SK-N-SH (cell line): ENCODE results near the gene CDH23. TPM values are rescaled to one million over a fixed set of nuclear protein-coding genes. Genes with fewer than 3 reads are reported as not detected.
A peak's percentile ranks its signal among the peaks of the same experiment; 100 is the strongest.

ENCODE experiments used
- CTCF ChIA-PET: fragments of 300-600, 350-600 bp; formaldehyde crosslinking; extraction: SDS; loops from one replicate; lab custom pipeline; 2021; lab: Yijun Ruan, JAX
- POLR2A ChIA-PET: fragments of 350-600 bp; sonication (Branson Sonifier 250); formaldehyde crosslinking; extraction: SDS; loops from one replicate; lab custom pipeline; 2020; ENCODE audit warnings: antibody characterized with exemption, inconsistent platforms; lab: Yijun Ruan, JAX
- DNase-seq: peaks from one replicate; pipeline ENCODE4 v3.0.0; 2012
- H2AFZ ChIP-seq: fragments of 200-600 bp; sonication (generic); 2 replicates; pipeline ENCODE4 v1.8.1; 2016; ENCODE audit warnings: antibody characterized with exemption, mild to moderate bottlenecking, low read depth
- H3F3A ChIP-seq: fragments of 200-600 bp; sonication (generic); replicated peaks from 2 replicates; pipeline ENCODE3; 2016; ENCODE audit warnings: antibody characterized with exemption, mild to moderate bottlenecking; ENCODE audit not compliant: insufficient read depth
- H3K27ac ChIP-seq, 2 experiments: fragments of 200-500 bp in 1 of 2; fragments of 200-600 bp in 1 of 2; sonication (Bioruptor generic) in 1 of 2; sonication (generic), shearing (Covaris generic) in 1 of 2; 2 replicates each; pipeline versions ENCODE4 v1.5.1 to v1.6.1; 2014 to 2016; ENCODE audit warnings: low read depth in 2 of 2, inconsistent platforms in 1 of 2, low read length in 1 of 2, mild to moderate bottlenecking in 1 of 2, mixed read lengths in 1 of 2
- H3K27me3 ChIP-seq: fragments of 200-600 bp; sonication (generic), shearing (Covaris generic); 2 replicates; pipeline ENCODE4 v1.6.1; 2016; ENCODE audit warnings: mixed run types; ENCODE audit not compliant: insufficient read depth
- H3K36me3 ChIP-seq, 2 experiments: fragments of 200-500 bp in 1 of 2; fragments of 200-600 bp in 1 of 2; sonication (Bioruptor generic) in 1 of 2; sonication (generic) in 1 of 2; replicated peaks in 1 of 2; 2 replicates each; pipeline versions ENCODE3 to v1.5.1; 2014 to 2016; ENCODE audit warnings: low read length in 1 of 2, mild to moderate bottlenecking in 1 of 2; ENCODE audit not compliant: insufficient read depth in 2 of 2, control insufficient read depth in 1 of 2
- H3K4me1 ChIP-seq, 2 experiments: fragments of 200-500 bp in 1 of 2; fragments of 200-600 bp in 1 of 2; sonication (Bioruptor generic) in 1 of 2; sonication (generic), shearing (Covaris generic) in 1 of 2; 2 replicates each; pipeline versions ENCODE4 v1.5.1 to v1.6.1; 2014 to 2016; ENCODE audit warnings: low read depth in 1 of 2, low read length in 1 of 2, mixed run types in 1 of 2; ENCODE audit not compliant: insufficient read depth in 2 of 2, control insufficient read depth in 1 of 2
- H3K4me2 ChIP-seq: fragments of 200-600 bp; sonication (generic), shearing (Covaris generic); 2 replicates; pipeline ENCODE4 v1.6.1; 2017; ENCODE audit warnings: mixed run types
- H3K4me3 ChIP-seq, 2 experiments: fragments of 200-500 bp in 1 of 2; fragments of 200-600 bp in 1 of 2; sonication (Bioruptor generic) in 1 of 2; sonication (generic), shearing (Covaris generic) in 1 of 2; 2 replicates each; pipeline versions ENCODE4 v1.5.1 to v1.8.1; 2014 to 2016; ENCODE audit warnings: low read depth in 2 of 2, inconsistent platforms in 1 of 2, low read length in 1 of 2, mild to moderate bottlenecking in 1 of 2, mixed read lengths in 1 of 2, moderate library complexity in 1 of 2
- H3K79me2 ChIP-seq: fragments of 200-600 bp; sonication (generic); 2 replicates; pipeline ENCODE4 v1.8.1; 2017; ENCODE audit warnings: mild to moderate bottlenecking; ENCODE audit not compliant: insufficient read depth
- H3K9ac ChIP-seq: fragments of 200-600 bp; sonication (generic); 2 replicates; pipeline ENCODE4 v1.6.1; 2017; ENCODE audit warnings: mixed run types
- H3K9me2 ChIP-seq: fragments of 200-600 bp; sonication (generic); 2 replicates; pipeline ENCODE4 v1.6.1; 2017; ENCODE audit warnings: mixed run types
- H3K9me3 ChIP-seq: fragments of 200-600 bp; sonication (generic); 2 replicates; pipeline ENCODE4 v1.6.1; 2017; ENCODE audit warnings: mixed run types, mild to moderate bottlenecking, moderate library complexity
- H4K20me1 ChIP-seq: fragments of 200-600 bp; sonication (generic); 2 replicates; pipeline ENCODE4 v1.6.1; 2017; ENCODE audit warnings: mild to moderate bottlenecking, mixed run types; ENCODE audit not compliant: insufficient read depth
- CHD2 ChIP-seq: fragments of 150-350 bp; IDR thresholded peaks from 2 replicates; pipeline ENCODE4 v1.6.1; 2018; ENCODE audit warnings: low read length; ENCODE audit not compliant: partially characterized antibody
- EZH2phosphoT487 ChIP-seq: fragments of 200-600 bp; sonication (generic); IDR thresholded peaks from 2 replicates; pipeline ENCODE4 v1.6.1; 2017; ENCODE audit warnings: low read depth, mixed run types, mild to moderate bottlenecking, antibody characterized with exemption, moderate library complexity, borderline replicate concordance
- FOXM1 ChIP-seq: IDR thresholded peaks from 2 replicates; pipeline ENCODE4 v1.4.0; 2012; ENCODE audit warnings: low read depth, mild to moderate bottlenecking
- MEF2A ChIP-seq: IDR thresholded peaks from 2 replicates; pipeline ENCODE4 v1.4.0; 2012; ENCODE audit warnings: low read depth, borderline replicate concordance
- MXI1 ChIP-seq: IDR thresholded peaks from 2 replicates; pipeline ENCODE4 v1.6.1; 2012; ENCODE audit warnings: mild to moderate bottlenecking, low read depth, low read length, improper control_type of control experiment
- POLR2AphosphoS5 ChIP-seq: IDR thresholded peaks from 2 replicates; pipeline ENCODE4 v1.6.1; 2012; ENCODE audit warnings: low read depth, low read length
- RAD21 ChIP-seq: IDR thresholded peaks from 2 replicates; pipeline ENCODE4 v1.6.1; 2012; ENCODE audit warnings: mild to moderate bottlenecking, low read length
- RCOR1 ChIP-seq: fragments of 150-350 bp; IDR thresholded peaks from 2 replicates; pipeline ENCODE4 v1.6.1; 2017; ENCODE audit warnings: antibody characterized with exemption, low read length
- RXRA ChIP-seq: IDR thresholded peaks from 2 replicates; pipeline ENCODE4 v1.4.0; 2012; ENCODE audit warnings: low read depth, mild to moderate bottlenecking, borderline replicate concordance
- SIN3A ChIP-seq: IDR thresholded peaks from 2 replicates; pipeline ENCODE4 v1.6.1; 2012; ENCODE audit warnings: low read depth, mild to moderate bottlenecking, low read length, moderate library complexity, borderline replicate concordance
- TEAD4 ChIP-seq: IDR thresholded peaks from 2 replicates; pipeline ENCODE4 v1.4.0; 2012; ENCODE audit warnings: mild to moderate bottlenecking, borderline replicate concordance; ENCODE audit not compliant: insufficient read depth
- YY1 ChIP-seq: IDR thresholded peaks from 2 replicates; pipeline ENCODE4 v1.4.0; 2012; ENCODE audit warnings: low read depth, mild to moderate bottlenecking
- WGBS: methylation state at CpG from one replicate; pipeline ENCODE4 v1.1.6; 2017; ENCODE audit warnings: low lambda C conversion rate; 5-methylcytosine and 5-hydroxymethylcytosine counted together
- polyA plus RNA-seq, 3 experiments: library from polyadenylated mRNA; depleted of rRNA; stranded (reverse); fragments of >200 nt; gene quantifications; 2 replicates each; pipeline ENCODE4 v1.2.3, GENCODE V29; 2012
- TF ChIP-seq, protein P1 (sequence below): fragments of 150-350 bp; IDR thresholded peaks from 2 replicates; pipeline ENCODE4 v1.6.1; 2016; ENCODE audit warnings: mild to moderate bottlenecking, low read depth, low read length
- TF ChIP-seq, protein P2 (sequence below): IDR thresholded peaks from 2 replicates; pipeline ENCODE4 v1.4.0; 2012; ENCODE audit warnings: low read depth, borderline replicate concordance
- TF ChIP-seq, protein P3 (sequence below): IDR thresholded peaks from 2 replicates; pipeline ENCODE4 v1.4.0; 2012; ENCODE audit warnings: low read depth, borderline replicate concordance

The CDH23 gene
- polyA plus RNA-seq, 1 of the 3 experiments (the other 2 are of a cell fraction): 0.03 TPM

DNA sequence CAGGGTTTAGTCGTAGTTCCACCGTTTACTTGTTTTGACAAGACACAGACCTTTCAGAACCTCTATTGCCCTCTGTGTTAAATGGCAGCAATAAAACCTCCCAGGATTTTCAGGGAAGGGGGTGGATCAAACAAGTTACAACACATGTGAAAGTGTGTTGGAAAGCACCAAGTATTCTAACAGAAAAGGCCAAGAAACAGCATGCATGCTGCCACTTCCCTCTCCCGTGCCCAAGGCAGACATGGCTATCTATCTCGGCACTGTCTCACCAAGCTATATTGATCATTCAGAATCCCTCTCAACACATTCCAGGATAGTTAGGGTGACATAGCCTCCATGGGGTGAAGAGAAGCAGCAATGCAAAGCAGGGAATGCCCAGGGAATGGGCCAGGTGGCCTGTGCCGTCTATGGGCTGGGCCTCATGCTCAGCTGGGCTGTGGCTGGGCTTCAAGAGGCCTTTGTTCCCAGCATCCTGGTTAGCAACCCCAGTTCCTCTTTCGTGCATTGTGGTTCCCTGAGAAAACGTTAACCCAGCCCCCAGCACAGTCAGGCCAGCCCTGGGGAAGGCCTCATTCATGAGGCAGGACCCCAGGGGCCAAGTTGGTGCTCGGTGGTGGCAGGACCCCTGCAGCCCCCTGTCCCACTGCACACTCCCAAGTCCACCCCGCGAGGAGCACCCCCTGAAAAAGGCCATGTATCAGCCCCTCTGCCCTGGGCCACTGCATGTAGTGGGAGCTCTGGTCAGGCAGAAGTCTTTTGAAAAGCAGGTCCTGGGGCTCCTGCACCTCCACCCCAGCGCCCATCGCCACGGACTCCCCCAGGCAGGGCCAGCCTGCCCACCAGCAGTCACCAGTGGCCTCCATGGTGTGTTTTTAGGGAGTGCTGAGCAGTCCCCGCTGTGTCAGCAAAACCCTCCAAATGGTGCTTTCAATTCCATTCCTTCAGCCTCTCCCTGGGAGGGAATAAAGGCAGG lies 351.1 kb downstream of the CDH23 start:
- POLR2A ChIA-PET: no interaction called here
- CTCF ChIA-PET: interaction anchor here (0.9 to 1.4 kb wide), 6 partner anchors 7 to 139 kb away, joined by 3 to 8 read pairs (median 3); partner anchors contain the start of gene VSIR

GRCh38 chr10:71748671-71749191 lies 352.0 kb downstream of the CDH23 start:
- Histone ChIP-seq H2AFZ (no peak overlapping the region), H3K79me2 (no peaks in the 10 kb centered on the region), H3F3A (no peaks in the 10 kb centered on the region), H3K27me3 (no peaks in the 10 kb centered on the region), H3K36me3 (no peaks in the 10 kb centered on the region), H3K9me3 (no peaks in the 10 kb centered on the region), H3K4me3 (no peak overlapping the region), H3K4me2 (no peak overlapping the region), H3K27ac (no peak overlapping the region), H4K20me1 (no peaks in the 10 kb centered on the region), H3K9me2 (no peaks in the 10 kb centered on the region), H3K9ac (no peak overlapping the region), H3K4me1 (peaks cover 0 to 33% of the 10 kb centered on the region in 2 experiments; a peak in 1 of 4 replicates)
- 80% methylated on average over 13 of the region's 15 CpGs for WGBS
- ChIA-PET POLR2A (no interaction called here), CTCF (interaction anchor here (1.1 to 1.4 kb wide), 3 partner anchors 24 to 84 kb away, joined by 3 to 8 read pairs (median 3); partner anchors contain the start of gene VSIR)
- DNase-seq: peak; percentile 55
- TF ChIP-seq POLR2AphosphoS5 (no peak), YY1 (no peak), RCOR1 (no peak), RXRA (no peak), CHD2 (no peak), MEF2A (no peak), EZH2phosphoT487 (no peak), RAD21 (no peak), FOXM1 (no peak)
- TF ChIP-seq, protein P1, sequence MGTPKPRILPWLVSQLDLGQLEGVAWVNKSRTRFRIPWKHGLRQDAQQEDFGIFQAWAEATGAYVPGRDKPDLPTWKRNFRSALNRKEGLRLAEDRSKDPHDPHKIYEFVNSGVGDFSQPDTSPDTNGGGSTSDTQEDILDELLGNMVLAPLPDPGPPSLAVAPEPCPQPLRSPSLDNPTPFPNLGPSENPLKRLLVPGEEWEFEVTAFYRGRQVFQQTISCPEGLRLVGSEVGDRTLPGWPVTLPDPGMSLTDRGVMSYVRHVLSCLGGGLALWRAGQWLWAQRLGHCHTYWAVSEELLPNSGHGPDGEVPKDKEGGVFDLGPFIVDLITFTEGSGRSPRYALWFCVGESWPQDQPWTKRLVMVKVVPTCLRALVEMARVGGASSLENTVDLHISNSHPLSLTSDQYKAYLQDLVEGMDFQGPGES: no peak
- TF ChIP-seq, protein P2, sequence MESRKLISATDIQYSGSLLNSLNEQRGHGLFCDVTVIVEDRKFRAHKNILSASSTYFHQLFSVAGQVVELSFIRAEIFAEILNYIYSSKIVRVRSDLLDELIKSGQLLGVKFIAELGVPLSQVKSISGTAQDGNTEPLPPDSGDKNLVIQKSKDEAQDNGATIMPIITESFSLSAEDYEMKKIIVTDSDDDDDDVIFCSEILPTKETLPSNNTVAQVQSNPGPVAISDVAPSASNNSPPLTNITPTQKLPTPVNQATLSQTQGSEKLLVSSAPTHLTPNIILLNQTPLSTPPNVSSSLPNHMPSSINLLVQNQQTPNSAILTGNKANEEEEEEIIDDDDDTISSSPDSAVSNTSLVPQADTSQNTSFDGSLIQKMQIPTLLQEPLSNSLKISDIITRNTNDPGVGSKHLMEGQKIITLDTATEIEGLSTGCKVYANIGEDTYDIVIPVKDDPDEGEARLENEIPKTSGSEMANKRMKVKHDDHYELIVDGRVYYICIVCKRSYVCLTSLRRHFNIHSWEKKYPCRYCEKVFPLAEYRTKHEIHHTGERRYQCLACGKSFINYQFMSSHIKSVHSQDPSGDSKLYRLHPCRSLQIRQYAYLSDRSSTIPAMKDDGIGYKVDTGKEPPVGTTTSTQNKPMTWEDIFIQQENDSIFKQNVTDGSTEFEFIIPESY: no peak

More for the DNA sequence above, 351.1 kb downstream of the CDH23 start:
- Histone ChIP-seq H3K27ac (no peak overlapping the region), H3K36me3 (no peaks in the 10 kb centered on the region), H3K4me3 (no peak overlapping the region), H2AFZ (no peak overlapping the region), H3K9me3 (no peaks in the 10 kb centered on the region), H3K9ac (no peak overlapping the region), H4K20me1 (no peaks in the 10 kb centered on the region), H3K79me2 (no peaks in the 10 kb centered on the region), H3K27me3 (no peaks in the 10 kb centered on the region), H3F3A (no peaks in the 10 kb centered on the region), H3K9me2 (no peaks in the 10 kb centered on the region), H3K4me2 (no peak overlapping the region), H3K4me1 (peaks cover 0 to 26% of the 10 kb centered on the region in 2 experiments; a peak in 1 of 4 replicates)
- no peak for TF ChIP-seq TEAD4
- no peak for TF ChIP-seq SIN3A
- TF ChIP-seq MXI1: no peak
- no peak for TF ChIP-seq POLR2AphosphoS5
- TF ChIP-seq, protein P3, sequence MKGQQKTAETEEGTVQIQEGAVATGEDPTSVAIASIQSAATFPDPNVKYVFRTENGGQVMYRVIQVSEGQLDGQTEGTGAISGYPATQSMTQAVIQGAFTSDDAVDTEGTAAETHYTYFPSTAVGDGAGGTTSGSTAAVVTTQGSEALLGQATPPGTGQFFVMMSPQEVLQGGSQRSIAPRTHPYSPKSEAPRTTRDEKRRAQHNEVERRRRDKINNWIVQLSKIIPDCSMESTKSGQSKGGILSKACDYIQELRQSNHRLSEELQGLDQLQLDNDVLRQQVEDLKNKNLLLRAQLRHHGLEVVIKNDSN: no peak
- 90% methylated on average over 11 of the region's 14 CpGs for WGBS
- no peak for DNase-seq
